K562 (cell line): Measurements from ENCODE around the gene ZCCHC24. TPM values are rescaled to one million over a fixed set of nuclear protein-coding genes. Genes with fewer than 3 reads are reported as not detected.

Source experiments
- ATAC-seq: fragments of 200-7000 bp; cut with Tn5 transposase; 3 replicates; pipeline ENCODE4 v1.9.1; 2020; ENCODE audit warnings: moderate library complexity
- BruUV-seq: library from RNA; stranded (reverse); fragments of 400-500 nt; replicated peaks from 2 replicates; lab custom pipeline; 2021; lab: Mats Ljungman, UMichigan
- CTCF ChIA-PET: fragments of 300-600 bp; formaldehyde crosslinking; extraction: SDS; loops from one replicate; lab custom pipeline; 2021; ENCODE audit warnings: low intra/inter-chr PET ratio; lab: Yijun Ruan, JAX
- POLR2A ChIA-PET: fragments of 300-600, 350-650 bp; sonication (Branson Sonifier 250); formaldehyde crosslinking; extraction: SDS; loops from one replicate; lab custom pipeline; 2021; ENCODE audit warnings: antibody characterized with exemption, inconsistent platforms; lab: Yijun Ruan, JAX
- DNase-seq, 4 experiments: peaks; one replicate each; pipeline versions ENCODE4 v3.0.0 to v3.0.0-alpha.2; 2011 to 2018; ENCODE audit warnings: low spot score in 3 of 4, mixed read lengths in 3 of 4; ENCODE audit errors: extremely low read depth in 1 of 4
- FAIRE-seq: peaks from 2 replicates; lab custom pipeline; 2011; peaks lifted over from hg19 to GRCh38; lab: Jason Lieb, UNC
- H2AFZ ChIP-seq: 2 replicates; pipeline ENCODE4 v1.6.0; 2011; ENCODE audit warnings: low read depth, low read length, control low read depth, inconsistent platforms
- H3K27ac ChIP-seq: fragments of 200-600 bp; 3 replicates; pipeline ENCODE4 v1.8.0; 2011; ENCODE audit warnings: low read depth, mild to moderate bottlenecking, control low read depth, inconsistent platforms, low read length, moderate library complexity, mixed read lengths; ENCODE audit errors: extremely low read depth
- H3K27me3 ChIP-seq, 2 experiments: fragments of 300-600 bp in 1 of 2; 2 replicates in 1 of 2; 3 replicates in 1 of 2; pipeline versions ENCODE4 v1.6.0 to v1.8.0; 2011; ENCODE audit warnings: inconsistent platforms in 2 of 2, low read length in 2 of 2, mild to moderate bottlenecking in 1 of 2, mixed read lengths in 1 of 2, moderate library complexity in 1 of 2; ENCODE audit not compliant: control insufficient read depth in 2 of 2, insufficient read depth in 2 of 2
- H3K36me3 ChIP-seq: fragments of 300-600 bp; 3 replicates; pipeline ENCODE4 v1.8.0; 2011; ENCODE audit warnings: mild to moderate bottlenecking, low read length, inconsistent platforms; ENCODE audit not compliant: control insufficient read depth, insufficient read depth
- H3K4me1 ChIP-seq, 2 experiments: fragments of 200-600 bp in 1 of 2; replicated peaks in 1 of 2; 2 replicates in 1 of 2; 3 replicates in 1 of 2; pipeline versions ENCODE4 v1.5.1 to v1.8.0; 2011; ENCODE audit warnings: inconsistent platforms in 2 of 2, low read length in 2 of 2, mild to moderate bottlenecking in 1 of 2, mixed read lengths in 1 of 2, moderate library complexity in 1 of 2; ENCODE audit not compliant: control insufficient read depth in 2 of 2, insufficient read depth in 2 of 2
- H3K4me2 ChIP-seq: 2 replicates; pipeline ENCODE4 v1.6.1; 2011; ENCODE audit warnings: low read length, control low read depth, inconsistent platforms, mixed read lengths; ENCODE audit not compliant: insufficient read depth
- H3K4me3 ChIP-seq: fragments of 200-600 bp; sonication (generic), shearing (Covaris generic); 2 replicates; pipeline ENCODE4 v1.5.1; 2016; ENCODE audit warnings: control low read depth, inconsistent platforms
- H3K79me2 ChIP-seq: fragments of 200-600 bp; 3 replicates; pipeline ENCODE4 v1.8.0; 2011; ENCODE audit warnings: low read length, inconsistent platforms; ENCODE audit not compliant: control insufficient read depth, insufficient read depth
- H3K9ac ChIP-seq, 2 experiments: 2 replicates each; pipeline versions ENCODE4 v1.6.0 to v1.6.1; 2011; ENCODE audit warnings: low read depth in 2 of 2, low read length in 2 of 2, control low read depth in 1 of 2, inconsistent platforms in 1 of 2, mild to moderate bottlenecking in 1 of 2, mixed read lengths in 1 of 2; ENCODE audit not compliant: insufficient read depth in 1 of 2
- H3K9me1 ChIP-seq: one replicate; pipeline ENCODE4 v1.6.0; 2011; ENCODE audit warnings: inconsistent platforms, mild to moderate bottlenecking, low read length, moderate library complexity; ENCODE audit not compliant: control insufficient read depth, insufficient read depth
- H3K9me3 ChIP-seq: replicated peaks from 2 replicates; pipeline ENCODE4 v1.5.1; 2011; ENCODE audit warnings: low read depth, low read length, inconsistent platforms; ENCODE audit not compliant: control insufficient read depth, insufficient read depth
- H4K20me1 ChIP-seq: replicated peaks from 2 replicates; pipeline ENCODE4 v1.6.1; 2011; ENCODE audit warnings: low read length, inconsistent platforms, mixed read lengths; ENCODE audit not compliant: control insufficient read depth, insufficient read depth
- CCNT2 ChIP-seq: IDR thresholded peaks from 2 replicates; pipeline ENCODE4 v1.6.1; 2011; ENCODE audit warnings: borderline replicate concordance, low read depth, mild to moderate bottlenecking, moderate library complexity, mixed read lengths, low read length; ENCODE audit not compliant: insufficient read length; ENCODE audit errors: extremely low read depth
- EWSR1 ChIP-seq: fragments of 450-650 bp; IDR thresholded peaks from 2 replicates; pipeline ENCODE4 v1.6.1; 2018; ENCODE audit warnings: borderline replicate concordance, mild to moderate bottlenecking, low read depth, moderate library complexity; ENCODE audit not compliant: partially characterized antibody
- IFI16 ChIP-seq: fragments of 250-450 bp; sonication (Bioruptor Pico); IDR thresholded peaks from 2 replicates; pipeline ENCODE4 v2.1.2; 2022; ENCODE audit warnings: mild to moderate bottlenecking, inconsistent platforms
- KDM5B ChIP-seq: fragments of 200-600 bp; sonication (generic); IDR thresholded peaks from 2 replicates; pipeline ENCODE4 v1.6.1; 2012; ENCODE audit warnings: low read depth, mild to moderate bottlenecking, moderate library complexity, low read length, control low read depth, inconsistent platforms; ENCODE audit not compliant: insufficient replicate concordance
- NBN ChIP-seq: fragments of 450-650 bp; IDR thresholded peaks from 2 replicates; pipeline ENCODE4 v1.6.1; 2016; ENCODE audit warnings: low read depth, mild to moderate bottlenecking
- NR2C1 ChIP-seq, 2 experiments: fragments of 450-650 bp; IDR thresholded peaks; 2 replicates each; pipeline ENCODE4 v1.6.1; 2017; ENCODE audit warnings: mild to moderate bottlenecking in 2 of 2, antibody characterized with exemption in 1 of 2, inconsistent platforms in 1 of 2, missing compliant biosample characterization in 1 of 2, missing genetic modification characterization in 1 of 2
- NR2C2 ChIP-seq, 2 experiments: fragments of 200-800 bp in 1 of 2; sonication (Bioruptor generic) in 1 of 2; sonication (generic) in 1 of 2; formaldehyde crosslinking in 1 of 2; IDR thresholded peaks; 2 replicates each; pipeline versions ENCODE4 v1.6.1 to v1.8.0; 2016 to 2022; ENCODE audit warnings: mild to moderate bottlenecking in 1 of 2, missing compliant biosample characterization in 1 of 2, missing genetic modification characterization in 1 of 2, missing genetic modification reagents in 1 of 2
- PHTF2 ChIP-seq: fragments of 250-450 bp; sonication (Bioruptor Pico); IDR thresholded peaks from 2 replicates; pipeline ENCODE4 v1.5.0; 2021; ENCODE audit warnings: mild to moderate bottlenecking
- POLR2B ChIP-seq: fragments of 450-650 bp; IDR thresholded peaks from 2 replicates; pipeline ENCODE4 v1.6.1; 2018; ENCODE audit warnings: low read depth; ENCODE audit not compliant: partially characterized antibody
- SPI1 ChIP-seq: IDR thresholded peaks from 2 replicates; pipeline ENCODE4 v1.6.1; 2011; ENCODE audit warnings: low read depth, low read length, control low read depth, borderline replicate concordance
- TAF1 ChIP-seq: IDR thresholded peaks from 2 replicates; pipeline ENCODE4 v1.6.1; 2011; ENCODE audit warnings: mild to moderate bottlenecking, low read length, moderate library complexity; ENCODE audit not compliant: insufficient read depth, control insufficient read depth, severe bottlenecking; ENCODE audit errors: extremely low read depth
- ZEB2 ChIP-seq: fragments of 450-650 bp; IDR thresholded peaks from 2 replicates; pipeline ENCODE4 v1.6.1; 2016
- WGBS: fragments of 100-300 bp; shearing (Covaris generic); methylation state at CpG from one replicate; pipeline ENCODE4 v1.1.6; 2016; ENCODE audit warnings: low coverage, mixed read lengths; ENCODE audit not compliant: insufficient coverage; ENCODE audit errors: missing lambda C conversion rate; 5-methylcytosine and 5-hydroxymethylcytosine counted together
- in situ Hi-C: fragments of 300-500 bp; cut with MboI; formaldehyde crosslinking; loops from 4 replicates; pipeline ENCODE4 v1.15.0; 2018; ENCODE audit warnings: inconsistent platforms, mixed read lengths
- intact Hi-C: fragments of 100-400 bp; cut with micrococcal nuclease; formaldehyde crosslinking; loops from 2 replicates; pipeline ENCODE4 v1.14.2; 2022
- polyA plus RNA-seq, 8 experiments: library from polyadenylated mRNA; depleted of rRNA in 4 of 8; stranded (reverse) in 5 of 8; unstranded in 3 of 8; fragments of >200 nt; fragmentation: Nextera tagmentation in 2 of 8; fragmentation: Illumina TruSeq in 1 of 8; extraction: Ambion mirVana in 2 of 8; extraction: Trizol in 1 of 8; gene quantifications; 2 replicates each; pipeline versions ENCODE4 v1.2.1 to v1.2.3, GENCODE V29; 2011 to 2014; ENCODE audit warnings: inconsistent platforms in 1 of 8, missing spikeins in 1 of 8
- total RNA-seq, 7 experiments: library from RNA; depleted of rRNA in 6 of 7; stranded (reverse); fragments of >200 nt in 6 of 7; fragmentation: Illumina TruSeq in 2 of 7; extraction: Trizol in 2 of 7; gene quantifications; 2 replicates each; pipeline versions ENCODE4 v1.2.1 to v1.2.3, GENCODE V29; 2011 to 2021; ENCODE audit warnings: low replicate concordance in 1 of 7

ZCCHC24 gene
- total and polyA plus RNA-seq, 9 of the 15 experiments (the other 6 are each of a cell fraction or from before 2014, with no cell fraction given): 0.84 to 11.0 (median 4.6) TPM

GRCh38 chr10:79359816-79360498 lies 85.5 kb downstream of the ZCCHC24 start:
- ChIA-PET POLR2A (interaction anchor here (0.6 to 3.6 kb wide), 4 partner anchors 12 to 1614 kb away, joined by 3 to 16 read pairs (median 4); no protein-coding TSS in a partner anchor), CTCF (no interaction called here)
- no peak for DNase-seq
- no peak overlapping the region for H2AFZ ChIP-seq
- ATAC-seq: no peak
- no peaks in the 10 kb centered on the region for H3K4me1 ChIP-seq
- H3K27ac ChIP-seq: no peak overlapping the region
- FAIRE-seq: no peak
- BruUV-seq: no TSS peak
- no peak overlapping the region for H3K4me3 ChIP-seq
- no peak for TF ChIP-seq TAF1
- no peak for TF ChIP-seq NBN
- TF ChIP-seq NR2C1 (IDR thresholded peaks at IDR 0.05): no peak
- TF ChIP-seq NR2C1 (tag; IDR thresholded peaks at IDR 0.05): no peak
- no peak for TF ChIP-seq ZEB2
- TF ChIP-seq POLR2B: no peak
- no peak for TF ChIP-seq KDM5B
- TF ChIP-seq IFI16 (CRISPR knock-in tag): no peak
- TF ChIP-seq NR2C2 (CRISPR knock-in tag; IDR thresholded peaks at IDR 0.05): no peak
- no peak for TF ChIP-seq NR2C2 (tag; IDR thresholded peaks at IDR 0.05)
- no peak for TF ChIP-seq EWSR1
- no peak for TF ChIP-seq PHTF2
- no peak for TF ChIP-seq CCNT2
- no peak for TF ChIP-seq SPI1
- H3K9ac ChIP-seq: no peak overlapping the region
- no peaks in the 10 kb centered on the region for H3K9me3 ChIP-seq
- H4K20me1 ChIP-seq: no peaks in the 10 kb centered on the region; the same call in 1 of the 2 replicates
- H3K79me2 ChIP-seq: no peaks in the 10 kb centered on the region
- H3K9me1 ChIP-seq: no peaks in the 10 kb centered on the region
- H3K27me3 ChIP-seq: 0 out of 5 replicates have a peak, but pooled peaks cover 0 to 2% of the 10 kb centered on the region in 2 experiments
- H3K4me2 ChIP-seq: no peak overlapping the region
- intact Hi-C loops: no loop called here
- in situ Hi-C loops: no loop called here
- WGBS: 49% methylated on average over 5 of the region's 6 CpGs
- H3K36me3 ChIP-seq: peaks cover 10% of the 10 kb centered on the region
